ENCODE data around the gene NMNAT1. TPM values are rescaled to one million over a fixed set of nuclear protein-coding genes. Genes with fewer than 3 reads are reported as not detected.

The NMNAT1 gene
- total RNA-seq, 1 experiment from 2014 or later: 13.4 TPM

- H3K4me2 ChIP-seq: no peak overlapping the region
- POLR2A ChIA-PET (ENCODE audit: unreplicated experiment): interaction anchor here (0.6 kb wide), 1 partner anchor 151 kb away, joined by 7 read pairs; no protein-coding TSS in a partner anchor
- H3K27me3 ChIP-seq (ENCODE audit: insufficient read depth, low read depth): no peaks in the 10 kb centered on the region
- H3F3A ChIP-seq (ENCODE audit: insufficient read depth, low read depth): no peaks in the 10 kb centered on the region
- no peak for DNase-seq
- H3K4me3 ChIP-seq: no peak overlapping the region
- H4K20me1 ChIP-seq (ENCODE audit: insufficient read depth): no peaks in the 10 kb centered on the region
- no peak for TF ChIP-seq CTCF (conservative IDR thresholded peaks at IDR 0.05)
- no peak for TF ChIP-seq EZH2 (IDR thresholded peaks at IDR 0.05; ENCODE audit: low read depth)
- intact Hi-C loops (cut with micrococcal nuclease; ENCODE audit: unreplicated experiment): no loop called here
- H3K4me1 ChIP-seq (replicated peaks; ENCODE audit: insufficient read depth): no peaks in the 10 kb centered on the region
- H3K27ac ChIP-seq: no peak overlapping the region
- no peaks in the 10 kb centered on the region for H3K36me3 ChIP-seq (ENCODE audit: low read depth)
- no peaks in the 10 kb centered on the region for H3K79me2 ChIP-seq (ENCODE audit: low read depth)
- CTCF ChIA-PET: no interaction called here
- no peaks in the 10 kb centered on the region for H3K9me2 ChIP-seq (ENCODE audit: insufficient read depth)
- H2AFZ ChIP-seq: no peak overlapping the region
- no peaks in the 10 kb centered on the region for H3K9me3 ChIP-seq (ENCODE audit: insufficient read depth, low read depth)
- no TSS peak for BruUV-seq (replicated peaks)
These were observed 46.5 kb downstream of the NMNAT1 start for GRCh38 chr1:9989773-9990172.

- H4K20me1 ChIP-seq (ENCODE audit: insufficient read depth): no peaks in the 10 kb centered on the region
- ChIA-PET CTCF (no interaction called here), POLR2A (ENCODE audit: unreplicated experiment) (interaction anchor here (0.6 kb wide), 1 partner anchor 98 kb away, joined by 4 read pairs; no protein-coding TSS in a partner anchor)
- no peak overlapping the region for H3K27ac ChIP-seq
- no peaks in the 10 kb centered on the region for H3K27me3 ChIP-seq (ENCODE audit: insufficient read depth, low read depth)
- H3K9me3 ChIP-seq (ENCODE audit: insufficient read depth, low read depth): no peaks in the 10 kb centered on the region
- intact Hi-C loops (cut with micrococcal nuclease; ENCODE audit: unreplicated experiment): no loop called here
- H2AFZ ChIP-seq: no peak overlapping the region
- no peaks in the 10 kb centered on the region for H3K4me1 ChIP-seq (replicated peaks; ENCODE audit: insufficient read depth)
- H3F3A ChIP-seq (ENCODE audit: insufficient read depth, low read depth): no peaks in the 10 kb centered on the region
- DNase-seq: no peak
- no peaks in the 10 kb centered on the region for H3K9me2 ChIP-seq (ENCODE audit: insufficient read depth)
- no peaks in the 10 kb centered on the region for H3K36me3 ChIP-seq (ENCODE audit: low read depth)
- TF ChIP-seq EZH2 (IDR thresholded peaks at IDR 0.05; ENCODE audit: low read depth) (no peak), CTCF (conservative IDR thresholded peaks at IDR 0.05) (no peak)
- H3K4me3 ChIP-seq: no peak overlapping the region
- H3K4me2 ChIP-seq: no peak overlapping the region
- H3K79me2 ChIP-seq (ENCODE audit: low read depth): no peaks in the 10 kb centered on the region
- no TSS peak for BruUV-seq (replicated peaks)
These were observed 47.7 kb downstream of the NMNAT1 start for GRCh38 chr1:9990944-9991343.

GRCh38 chr1:9992910-9993309 lies 49.6 kb downstream of the NMNAT1 start:
- Histone ChIP-seq H3K4me2 (no peak overlapping the region), H3K4me1 (replicated peaks; ENCODE audit: insufficient read depth) (no peaks in the 10 kb centered on the region), H3K27ac (no peak overlapping the region), H3F3A (ENCODE audit: insufficient read depth, low read depth) (no peaks in the 10 kb centered on the region), H3K36me3 (ENCODE audit: low read depth) (no peaks in the 10 kb centered on the region), H4K20me1 (ENCODE audit: insufficient read depth) (no peaks in the 10 kb centered on the region), H3K9me2 (ENCODE audit: insufficient read depth) (no peaks in the 10 kb centered on the region), H2AFZ (no peak overlapping the region), H3K79me2 (ENCODE audit: low read depth) (no peaks in the 10 kb centered on the region), H3K27me3 (ENCODE audit: insufficient read depth, low read depth) (no peaks in the 10 kb centered on the region), H3K4me3 (no peak overlapping the region), H3K9me3 (ENCODE audit: insufficient read depth, low read depth) (no peaks in the 10 kb centered on the region)
- POLR2A ChIA-PET (ENCODE audit: unreplicated experiment): no interaction called here
- intact Hi-C loops (cut with micrococcal nuclease; ENCODE audit: unreplicated experiment): no loop called here
- BruUV-seq (replicated peaks): no TSS peak
- DNase-seq: no peak
- TF ChIP-seq EZH2 (IDR thresholded peaks at IDR 0.05; ENCODE audit: low read depth) (no peak), CTCF (conservative IDR thresholded peaks at IDR 0.05) (no peak)
- CTCF ChIA-PET: no interaction called here

Measured in PC-9 (cell line).